Stimulated activated CD8-positive, alpha-beta memory T cell treated with anti-CD3 and anti-CD28 coated beads, Interleukin-2, amount 100 ng/mL, for 48 hours (primary cell): ENCODE measurements around the gene ARHGDIB.

Source experiments
- DNase-seq, 2 donors: peaks; one replicate each; pipeline ENCODE4 v3.0.0-alpha.2; 2020; ENCODE audit warnings: low read depth in 2 of 2

Gene ARHGDIB

GRCh38 chr12:14982991-14983390 lies 21.6 kb upstream of the ARHGDIB start:
- no peak for DNase-seq

GRCh38 chr12:14982562-14982961 lies 21.2 kb upstream of the ARHGDIB start:
- DNase-seq, result no peak

GRCh38 chr12:14981049-14981448 lies 19.6 kb upstream of the ARHGDIB start:
- no peak for DNase-seq

- no peak for DNase-seq
Observed at GRCh38 chr12:14979468-14979867, 18.1 kb upstream of the ARHGDIB start.

- DNase-seq, result no peak
Observed at GRCh38 chr12:14976658-14977057, 15.3 kb upstream of the ARHGDIB start.

GRCh38 chr12:14975457-14975856 lies 14.1 kb upstream of the ARHGDIB start:
- no peak for DNase-seq

- no peak for DNase-seq
Observed at GRCh38 chr12:14974633-14975032, 13.2 kb upstream of the ARHGDIB start.

- DNase-seq, result no peak
Observed at GRCh38 chr12:14972816-14973215, 11.4 kb upstream of the ARHGDIB start, which contains the start of gene PDE6H. Gene PDE6H, plus strand, starts transcription at chr12:14973042. Its CDS starts 4,971 bp downstream, at chr12:14978013.

- no peak for DNase-seq
Observed at GRCh38 chr12:14970473-14970872, 9.1 kb upstream of the ARHGDIB start.

- DNase-seq, result no peak
Observed at GRCh38 chr12:14968478-14968877, 7.1 kb upstream of the ARHGDIB start.

GRCh38 chr12:14965221-14965620 lies 3.8 kb upstream of the ARHGDIB start:
- DNase-seq, result no peak

GRCh38 chr12:14964406-14964805 lies 3.0 kb upstream of the ARHGDIB start:
- DNase-seq, result no peak

GRCh38 chr12:14963520-14963919 lies 2.1 kb upstream of the ARHGDIB start:
- DNase-seq, result no peak

GRCh38 chr12:14962797-14963196 lies 1.4 kb upstream of the ARHGDIB start:
- no peak for DNase-seq

- DNase-seq, result no peak
Observed at GRCh38 chr12:14962153-14962539, 745 bp upstream of the ARHGDIB start.

GRCh38 chr12:14960548-14961465 lies 594 bp downstream of the ARHGDIB start:
- DNase-seq, result no peak

GRCh38 chr12:14959916-14960496 lies 1.4 kb downstream of the ARHGDIB start:
- DNase-seq, result no peak

- no peak for DNase-seq
Observed at GRCh38 chr12:14959463-14959862, 1.9 kb downstream of the ARHGDIB start.

- DNase-seq, result no peak
Observed at GRCh38 chr12:14959126-14959440, 2.3 kb downstream of the ARHGDIB start.

- DNase-seq, result no peak
Observed at GRCh38 chr12:14958361-14959125, 2.9 kb downstream of the ARHGDIB start.

GRCh38 chr12:14957551-14958168 lies 3.7 kb downstream of the ARHGDIB start:
- DNase-seq, result no peak

GRCh38 chr12:14956905-14957304 lies 4.5 kb downstream of the ARHGDIB start:
- DNase-seq, result no peak
